HCT116 (cell line): ENCODE measurements around the gene CEP170B. TPM values are rescaled to one million over a fixed set of nuclear protein-coding genes. Genes with fewer than 3 reads are reported as not detected.
"Not testable (repeated sequence)": the region's sequence is repeated elsewhere in the genome, so short reads cannot be mapped to it uniquely, and the experiment has no call there.

Experiments used
- ATAC-seq: fragments of 200-7000 bp; cut with Tn5 transposase; 2 replicates; pipeline ENCODE4 v1.9.1; 2020; ENCODE audit warnings: mild to moderate bottlenecking, moderate library complexity
- BruUV-seq: library from RNA; stranded (reverse); fragments of 400-500 nt; replicated peaks from 2 replicates; lab custom pipeline; 2021; lab: Mats Ljungman, UMichigan
- CTCF ChIA-PET: fragments of 300-600 bp; sonication (Branson Sonifier 250); formaldehyde crosslinking; loops from one replicate; lab custom pipeline; 2021; ENCODE audit warnings: antibody characterized with exemption; lab: Charles Lee
- POLR2A ChIA-PET: fragments of 300-600, 350-600 bp; sonication (Branson Sonifier 250); formaldehyde crosslinking; loops from one replicate; lab custom pipeline; 2021; ENCODE audit warnings: antibody characterized with exemption; lab: Charles Lee
- RAD21 ChIA-PET, 2 experiments: fragments of 300-600 bp; sonication (Branson Sonifier 250); formaldehyde crosslinking; loops; one replicate each; lab custom pipeline; 2023; ENCODE audit warnings: low total read pairs in 2 of 2; ENCODE audit not compliant: uncharacterized antibody in 2 of 2, unreplicated experiment in 2 of 2, low non-redundant PET in 1 of 2; lab: Charles Lee
- DNase-seq: peaks from one replicate; pipeline ENCODE4 v3.0.0-alpha.2; 2010; ENCODE audit warnings: low read depth, low spot score
- H2AFZ ChIP-seq: fragments of 200-600 bp; shearing (Covaris generic), sonication (generic); 2 replicates; pipeline ENCODE4 v1.6.1; 2017; ENCODE audit warnings: low read depth, mixed run types, mixed read lengths, antibody characterized with exemption, low read length; ENCODE audit not compliant: poor library complexity, severe bottlenecking
- H3K27ac ChIP-seq: 2 replicates; pipeline ENCODE4 v1.5.1; 2012; ENCODE audit warnings: low read depth, low read length
- H3K27me3 ChIP-seq: fragments of 200-600 bp; sonication (generic); 2 replicates; pipeline ENCODE4 v1.6.1; 2016; ENCODE audit warnings: mixed run types, low read length, mixed read lengths; ENCODE audit not compliant: insufficient read depth
- H3K36me3 ChIP-seq, 2 experiments: fragments of 200-500 bp in 1 of 2; fragments of 200-600 bp in 1 of 2; sonication (Bioruptor generic) in 1 of 2; sonication (generic) in 1 of 2; 2 replicates each; pipeline versions ENCODE4 v1.5.1 to v1.6.1; 2014 to 2016; ENCODE audit warnings: low read length in 2 of 2, inconsistent platforms in 1 of 2, mixed read lengths in 1 of 2, mixed run types in 1 of 2; ENCODE audit not compliant: insufficient read depth in 2 of 2, control insufficient read depth in 1 of 2
- H3K4me1 ChIP-seq, 2 experiments: fragments of 200-600 bp in 1 of 2; sonication (generic) in 1 of 2; 2 replicates each; pipeline versions ENCODE4 v1.5.1 to v1.6.1; 2012 to 2017; ENCODE audit warnings: low read length in 2 of 2, inconsistent platforms in 1 of 2, mild to moderate bottlenecking in 1 of 2, mixed read lengths in 1 of 2, mixed run types in 1 of 2, moderate library complexity in 1 of 2; ENCODE audit not compliant: insufficient read depth in 2 of 2, control insufficient read depth in 1 of 2
- H3K4me2 ChIP-seq: fragments of 200-600 bp; sonication (generic); 2 replicates; pipeline ENCODE4 v1.6.1; 2017; ENCODE audit warnings: mixed run types, low read length, mixed read lengths
- H3K4me3 ChIP-seq, 2 experiments: fragments of 200-600 bp in 1 of 2; sonication (generic) in 1 of 2; replicated peaks in 1 of 2; 2 replicates each; pipeline ENCODE4 v1.5.1; 2011 to 2016; ENCODE audit warnings: low read length in 2 of 2, control low read depth in 1 of 2, low read depth in 1 of 2, mild to moderate bottlenecking in 1 of 2, mixed read lengths in 1 of 2, mixed run types in 1 of 2
- H3K79me2 ChIP-seq: fragments of 200-600 bp; sonication (generic); 2 replicates; pipeline ENCODE4 v1.6.1; 2017; ENCODE audit warnings: mild to moderate bottlenecking, mixed run types, low read length, moderate library complexity, mixed read lengths; ENCODE audit not compliant: insufficient read depth
- H3K9ac ChIP-seq: fragments of 200-600 bp; sonication (generic); 2 replicates; pipeline ENCODE4 v1.6.1; 2016; ENCODE audit warnings: low read length, mixed read lengths
- H3K9me2 ChIP-seq: fragments of 200-600 bp; sonication (generic), shearing (Covaris generic); 2 replicates; pipeline ENCODE4 v1.6.1; 2017; ENCODE audit warnings: mixed run types, mild to moderate bottlenecking, moderate library complexity; ENCODE audit not compliant: insufficient read depth
- H3K9me3 ChIP-seq, 2 experiments: fragments of 200-500 bp in 1 of 2; fragments of 200-600 bp in 1 of 2; sonication (Bioruptor generic) in 1 of 2; sonication (generic) in 1 of 2; 2 replicates each; pipeline ENCODE4 v1.6.1; 2014 to 2017; ENCODE audit warnings: low read length in 2 of 2, mixed read lengths in 2 of 2, inconsistent platforms in 1 of 2, low read depth in 1 of 2, mild to moderate bottlenecking in 1 of 2, mixed run types in 1 of 2, moderate library complexity in 1 of 2; ENCODE audit not compliant: control insufficient read depth in 1 of 2, insufficient read depth in 1 of 2
- H4K20me1 ChIP-seq: fragments of 200-600 bp; sonication (generic), shearing (Covaris generic); 2 replicates; pipeline ENCODE4 v1.6.1; 2017; ENCODE audit warnings: mixed run types, mild to moderate bottlenecking, moderate library complexity; ENCODE audit not compliant: insufficient read depth
- intact Hi-C: fragments of 100-400 bp; cut with micrococcal nuclease; formaldehyde crosslinking; loops from 2 replicates; pipeline ENCODE4 v1.10.0; 2022
- total RNA-seq: library from RNA; stranded (reverse); gene quantifications from one replicate; pipeline ENCODE4 v1.2.1, GENCODE V29; 2021; ENCODE audit not compliant: unreplicated experiment

CEP170B gene
- total RNA-seq, 1 experiment from 2014 or later, result 45.9 TPM

GRCh38 chr14:104945266-104945665 lies 80.2 kb downstream of the CEP170B start:
- H2AFZ ChIP-seq, H3K4me2 ChIP-seq, H4K20me1 ChIP-seq, H3K36me3 ChIP-seq, DNase-seq, H3K79me2 ChIP-seq, H3K9me3 ChIP-seq, H3K27me3 ChIP-seq, H3K4me3 ChIP-seq, H3K9me2 ChIP-seq, H3K27ac ChIP-seq, POLR2A ChIA-PET, intact Hi-C loops, CTCF ChIA-PET, H3K9ac ChIP-seq, H3K4me1 ChIP-seq, BruUV-seq, RAD21 ChIA-PET, ATAC-seq: not testable (repeated sequence)

Other genes starting within 250 kb of the CEP170B start
- 95.8 TPM for gene INF2, start 175.7 kb upstream of the CEP170B start, total RNA-seq
- gene ADSS1, start 141.0 kb upstream of the CEP170B start, total RNA-seq, result 9.9 TPM
- gene SIVA1, start 112.1 kb upstream of the CEP170B start, total RNA-seq, result 141 TPM
- 152 TPM for gene AKT1, start 69.5 kb upstream of the CEP170B start, total RNA-seq
- gene ZBTB42, start 64.2 kb upstream of the CEP170B start, total RNA-seq, result 4.4 TPM
- gene PLD4, start 59.6 kb downstream of the CEP170B start, total RNA-seq, result 0.12 TPM
- gene AHNAK2, start 113.1 kb downstream of the CEP170B start, total RNA-seq, result 45.0 TPM
- 14.8 TPM for gene CLBA1, start 120.5 kb downstream of the CEP170B start, total RNA-seq
- 62.4 TPM for gene CDCA4, start 155.8 kb downstream of the CEP170B start, total RNA-seq
- 0.10 TPM for gene GPR132, start 200.2 kb downstream of the CEP170B start, total RNA-seq